Gastrocnemius medialis (tissue), 4 donors: ENCODE results near the gene GREB1. TPM values are rescaled to one million over a fixed set of nuclear protein-coding genes. Genes with fewer than 3 reads are reported as not detected.

Experiments
- ATAC-seq, 2 donors: fragments of 150-250 bp; one replicate each; pipeline ENCODE4 v1.9.1; 2016
- DNase-seq, 2 donors: peaks; one replicate each; pipeline ENCODE4 v3.0.0-alpha.2; 2019
- H3K27ac ChIP-seq, 4 donors: fragments of 200-600 bp; sonication (generic); 1 replicate in 1 of 4; 2 replicates in 3 of 4; pipeline ENCODE4 v1.5.1; 2016 to 2018; ENCODE audit warnings: mild to moderate bottlenecking in 2 of 4, moderate library complexity in 1 of 4
- H3K27me3 ChIP-seq, 3 donors: fragments of 200-600 bp; sonication (generic) in 2 of 3; 1 replicate in 1 of 3; 2 replicates in 2 of 3; pipeline versions ENCODE4 v1.5.1 to v1.6.0; 2016 to 2019; ENCODE audit warnings: mild to moderate bottlenecking in 1 of 3, moderate library complexity in 1 of 3
- H3K36me3 ChIP-seq, 2 donors: fragments of 200-600 bp; sonication (generic) in 1 of 2; one replicate each; pipeline ENCODE4 v1.5.1; 2017 to 2018
- H3K4me1 ChIP-seq, 2 donors: fragments of 200-600 bp; sonication (generic) in 1 of 2; one replicate each; pipeline ENCODE4 v1.5.1; 2016 to 2017; ENCODE audit warnings: mild to moderate bottlenecking in 2 of 2
- H3K4me3 ChIP-seq, 4 donors: fragments of 200-600 bp; sonication (generic) in 3 of 4; 1 replicate in 1 of 4; 2 replicates in 3 of 4; pipeline ENCODE4 v1.5.1; 2016 to 2019; ENCODE audit warnings: mild to moderate bottlenecking in 2 of 4
- H3K9me3 ChIP-seq, 3 donors: fragments of 200-600 bp; sonication (generic) in 2 of 3; 1 replicate in 1 of 3; 2 replicates in 2 of 3; pipeline ENCODE4 v1.5.1; 2016 to 2019
- POLR2A ChIP-seq, 2 donors: fragments of 450-650 bp; IDR thresholded peaks; one replicate each; pipeline ENCODE4 v1.6.1; 2017; ENCODE audit warnings: antibody characterized with exemption in 2 of 2, mild to moderate bottlenecking in 2 of 2, moderate library complexity in 2 of 2
- in situ Hi-C, 4 donors: fragments of 200-750 bp; cut with MboI; loops; one replicate each; pipeline versions ENCODE4 v1.15.0 to v1.8.0; 2017; ENCODE audit warnings: low sequenced_read_pairs in 4 of 4
- intact Hi-C: fragments of 100-400 bp; cut with DNase I; formaldehyde crosslinking; loops from one replicate; pipeline ENCODE4 v1.15.1; 2023; ENCODE audit warnings: low total_unique reads
- total RNA-seq, 4 donors: library from RNA; depleted of rRNA; stranded (reverse); fragments of >200 nt; gene quantifications; one replicate each; pipeline versions ENCODE4 v1.1.0 to v1.2.3, GENCODE V29; 2016
- TF ChIP-seq, protein P1 (sequence below), 5 experiments: fragments of 450-650 bp in 3 of 5; fragments of 200-600 bp in 2 of 5; sonication (generic) in 2 of 5; IDR thresholded peaks in 4 of 5; conservative IDR thresholded peaks in 1 of 5; 1 replicate in 4 of 5; 2 replicates in 1 of 5; pipeline ENCODE4 v1.5.1; 2016 to 2019; ENCODE audit warnings: antibody characterized with exemption in 5 of 5, mild to moderate bottlenecking in 3 of 5, moderate library complexity in 3 of 5

The GREB1 gene
- total RNA-seq, 4 donors from 2014 or later, result 1.7 to 9.3 (median 2.6) TPM

DNA sequence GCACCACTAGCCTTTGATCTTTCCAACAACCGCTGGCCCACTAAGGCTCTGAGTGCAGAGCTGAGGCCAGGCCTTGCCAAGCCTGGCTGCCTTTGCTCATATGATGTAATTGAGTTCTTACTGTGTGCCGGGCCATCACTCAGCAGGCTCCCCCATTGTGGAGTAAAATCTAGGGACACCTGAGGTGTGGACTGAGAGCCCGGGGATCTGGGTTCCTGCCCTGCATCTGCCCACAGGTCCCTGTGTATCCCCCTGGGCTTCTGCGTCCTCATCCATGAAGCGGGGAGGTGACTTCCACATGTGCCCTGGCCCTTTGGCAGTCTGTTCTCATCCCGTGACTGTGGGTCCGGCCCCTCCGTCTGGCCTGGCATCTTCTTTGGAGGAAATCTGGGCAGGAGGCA, 33.8 kb downstream of the GREB1 start:
- H3K9me3 ChIP-seq, result no peaks in the 10 kb centered on the region
- no peak overlapping the region for H3K4me3 ChIP-seq
- in situ Hi-C loops (loop anchor here in 1 of 4 donors (25.0 kb wide), 1 partner anchor 730 kb away; no protein-coding TSS in a partner anchor), intact Hi-C loops (no loop called here)
- no peaks in the 10 kb centered on the region for H3K36me3 ChIP-seq
- no peak for ATAC-seq
- H3K27ac ChIP-seq, result no peak overlapping the region
- no peaks in the 10 kb centered on the region for H3K27me3 ChIP-seq
- no peak for DNase-seq
- TF ChIP-seq POLR2A (IDR thresholded peaks at IDR 0.05), result no peak
- TF ChIP-seq, protein P1, sequence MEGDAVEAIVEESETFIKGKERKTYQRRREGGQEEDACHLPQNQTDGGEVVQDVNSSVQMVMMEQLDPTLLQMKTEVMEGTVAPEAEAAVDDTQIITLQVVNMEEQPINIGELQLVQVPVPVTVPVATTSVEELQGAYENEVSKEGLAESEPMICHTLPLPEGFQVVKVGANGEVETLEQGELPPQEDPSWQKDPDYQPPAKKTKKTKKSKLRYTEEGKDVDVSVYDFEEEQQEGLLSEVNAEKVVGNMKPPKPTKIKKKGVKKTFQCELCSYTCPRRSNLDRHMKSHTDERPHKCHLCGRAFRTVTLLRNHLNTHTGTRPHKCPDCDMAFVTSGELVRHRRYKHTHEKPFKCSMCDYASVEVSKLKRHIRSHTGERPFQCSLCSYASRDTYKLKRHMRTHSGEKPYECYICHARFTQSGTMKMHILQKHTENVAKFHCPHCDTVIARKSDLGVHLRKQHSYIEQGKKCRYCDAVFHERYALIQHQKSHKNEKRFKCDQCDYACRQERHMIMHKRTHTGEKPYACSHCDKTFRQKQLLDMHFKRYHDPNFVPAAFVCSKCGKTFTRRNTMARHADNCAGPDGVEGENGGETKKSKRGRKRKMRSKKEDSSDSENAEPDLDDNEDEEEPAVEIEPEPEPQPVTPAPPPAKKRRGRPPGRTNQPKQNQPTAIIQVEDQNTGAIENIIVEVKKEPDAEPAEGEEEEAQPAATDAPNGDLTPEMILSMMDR (IDR thresholded peaks at IDR 0.05 in 4 of 5, conservative IDR thresholded peaks at IDR 0.05 in 1 of 5), result no peak
- H3K4me1 ChIP-seq, result peaks cover 0 to 7% of the 10 kb centered on the region in 2 donors

- Histone ChIP-seq H3K9me3 (no peaks in the 10 kb centered on the region), H3K27ac (no peak overlapping the region), H3K4me3 (no peak overlapping the region), H3K27me3 (no peaks in the 10 kb centered on the region), H3K4me1 (peaks cover 0 to 7% of the 10 kb centered on the region in 2 donors), H3K36me3 (no peaks in the 10 kb centered on the region)
- in situ Hi-C loops, result loop anchor here in 1 of 4 donors (25.0 kb wide), 1 partner anchor 731 kb away; no protein-coding TSS in a partner anchor
- no peak for DNase-seq
- ATAC-seq, result no peak
- intact Hi-C loops, result no loop called here
- TF ChIP-seq, protein P1 (IDR thresholded peaks at IDR 0.05 in 4 of 5, conservative IDR thresholded peaks at IDR 0.05 in 1 of 5), result no peak
- TF ChIP-seq POLR2A (IDR thresholded peaks at IDR 0.05), result no peak
These were observed 34.6 kb downstream of the GREB1 start for GRCh38 chr2:11568436-11568835.

- ATAC-seq, result no peak
- in situ Hi-C loops, result loop anchor here in 1 of 4 donors (25.0 kb wide), 1 partner anchor 732 kb away; no protein-coding TSS in a partner anchor
These were observed 35.8 kb downstream of the GREB1 start for GRCh38 chr2:11569636-11570035.

GRCh38 chr2:11571170-11571569, 37.3 kb downstream of the GREB1 start:
- no peak overlapping the region for H3K4me3 ChIP-seq
- intact Hi-C loops, result no loop called here
- peak in 1 of 2 donors; percentile 23 for DNase-seq

More at GRCh38 chr2:11569636-11570035, 35.8 kb downstream of the GREB1 start:
- intact Hi-C loops, result no loop called here
- no peaks in the 10 kb centered on the region for H3K27me3 ChIP-seq
- no peak overlapping the region for H3K27ac ChIP-seq
- peaks cover 6 to 7% of the 10 kb centered on the region in 2 donors for H3K4me1 ChIP-seq
- DNase-seq, result no peak
- H3K36me3 ChIP-seq, result no peaks in the 10 kb centered on the region
- H3K9me3 ChIP-seq, result no peaks in the 10 kb centered on the region
- no peak for TF ChIP-seq POLR2A (IDR thresholded peaks at IDR 0.05)
- TF ChIP-seq, protein P1 (IDR thresholded peaks at IDR 0.05 in 4 of 5, conservative IDR thresholded peaks at IDR 0.05 in 1 of 5), result no peak
- H3K4me3 ChIP-seq, result no peak overlapping the region

More at GRCh38 chr2:11571170-11571569, 37.3 kb downstream of the GREB1 start:
- no peaks in the 10 kb centered on the region for H3K36me3 ChIP-seq
- in situ Hi-C loops, result loop anchor here in 1 of 4 donors (25.0 kb wide), 1 partner anchor 734 kb away; no protein-coding TSS in a partner anchor
- H3K27me3 ChIP-seq, result no peaks in the 10 kb centered on the region
- H3K9me3 ChIP-seq, result no peaks in the 10 kb centered on the region
- peaks cover 6 to 16% of the 10 kb centered on the region in 2 donors for H3K4me1 ChIP-seq
- TF ChIP-seq, protein P1 (IDR thresholded peaks at IDR 0.05 in 4 of 5, conservative IDR thresholded peaks at IDR 0.05 in 1 of 5), result no peak
- no peak for TF ChIP-seq POLR2A (IDR thresholded peaks at IDR 0.05)
- H3K27ac ChIP-seq, result peak overlapping the region in 1 of 4 donors; percentile 56
- peak; percentile 48 to 53 for ATAC-seq
